ENCODE results near the gene EFL1. TPM values are rescaled to one million over a fixed set of nuclear protein-coding genes. Genes with fewer than 3 reads are reported as not detected.
A peak's percentile ranks its signal among the peaks of the same experiment; 100 is the strongest.

EFL1 gene
- polyA plus RNA-seq, 1 experiment, result 13.0 TPM

DNA sequence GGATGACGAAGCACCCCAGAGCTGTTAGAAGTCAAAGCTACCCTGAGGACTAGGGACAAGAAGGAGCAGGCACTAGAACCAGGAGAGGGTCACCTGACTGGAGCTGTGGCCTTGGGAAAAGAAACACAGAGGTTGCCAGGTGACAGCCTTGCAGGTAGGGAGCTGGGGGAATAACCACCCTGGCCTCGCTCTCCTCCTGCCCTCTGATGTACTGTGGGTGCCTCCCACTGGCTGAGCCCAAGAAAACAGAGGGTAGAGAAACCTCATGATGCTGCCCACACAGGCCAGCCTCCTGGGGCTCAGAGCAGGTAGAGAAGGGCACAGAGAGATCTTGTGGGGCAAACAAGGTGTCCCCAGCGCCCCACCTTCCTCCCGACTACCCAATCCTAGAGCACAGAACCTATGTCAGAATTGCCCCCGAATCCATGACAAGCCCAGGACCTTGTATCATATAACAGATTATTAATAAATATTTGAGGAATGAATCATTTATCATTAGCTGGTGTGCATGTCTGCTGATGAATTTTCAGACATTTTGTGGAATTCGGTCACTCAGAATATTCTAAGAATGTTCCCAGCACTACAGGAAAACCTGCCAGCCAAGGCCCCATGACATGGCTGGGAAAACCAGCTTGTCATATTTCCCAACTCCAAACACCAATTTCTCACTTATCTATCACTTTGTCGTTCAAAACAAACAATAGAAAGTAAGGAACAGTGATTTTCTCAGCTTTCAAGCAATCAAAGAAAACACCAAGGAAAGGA lies 156.9 kb downstream of the EFL1 start:
- ChIA-PET CTCF (interaction anchor here (0.5 to 8.2 kb wide), 10 partner anchors 11 to 695 kb away, joined by 3 to 52 read pairs (median 4); no protein-coding TSS in a partner anchor), POLR2A (no interaction called here)
- H3K4me3 ChIP-seq (ENCODE audit: low read depth, low read length), result no peak overlapping the region
- TF ChIP-seq, protein P1, sequence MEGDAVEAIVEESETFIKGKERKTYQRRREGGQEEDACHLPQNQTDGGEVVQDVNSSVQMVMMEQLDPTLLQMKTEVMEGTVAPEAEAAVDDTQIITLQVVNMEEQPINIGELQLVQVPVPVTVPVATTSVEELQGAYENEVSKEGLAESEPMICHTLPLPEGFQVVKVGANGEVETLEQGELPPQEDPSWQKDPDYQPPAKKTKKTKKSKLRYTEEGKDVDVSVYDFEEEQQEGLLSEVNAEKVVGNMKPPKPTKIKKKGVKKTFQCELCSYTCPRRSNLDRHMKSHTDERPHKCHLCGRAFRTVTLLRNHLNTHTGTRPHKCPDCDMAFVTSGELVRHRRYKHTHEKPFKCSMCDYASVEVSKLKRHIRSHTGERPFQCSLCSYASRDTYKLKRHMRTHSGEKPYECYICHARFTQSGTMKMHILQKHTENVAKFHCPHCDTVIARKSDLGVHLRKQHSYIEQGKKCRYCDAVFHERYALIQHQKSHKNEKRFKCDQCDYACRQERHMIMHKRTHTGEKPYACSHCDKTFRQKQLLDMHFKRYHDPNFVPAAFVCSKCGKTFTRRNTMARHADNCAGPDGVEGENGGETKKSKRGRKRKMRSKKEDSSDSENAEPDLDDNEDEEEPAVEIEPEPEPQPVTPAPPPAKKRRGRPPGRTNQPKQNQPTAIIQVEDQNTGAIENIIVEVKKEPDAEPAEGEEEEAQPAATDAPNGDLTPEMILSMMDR (IDR thresholded peaks at IDR 0.05; ENCODE audit: insufficient read depth, low read depth, low read length), result no peak
- peak; percentile 80 for DNase-seq (ENCODE audit: low read depth)
- no peaks in the 10 kb centered on the region for H3K27me3 ChIP-seq (ENCODE audit: control insufficient read depth, insufficient read depth, low read length)
- no peaks in the 10 kb centered on the region for H3K36me3 ChIP-seq (ENCODE audit: control insufficient read depth, insufficient read depth, low read length)

DNA sequence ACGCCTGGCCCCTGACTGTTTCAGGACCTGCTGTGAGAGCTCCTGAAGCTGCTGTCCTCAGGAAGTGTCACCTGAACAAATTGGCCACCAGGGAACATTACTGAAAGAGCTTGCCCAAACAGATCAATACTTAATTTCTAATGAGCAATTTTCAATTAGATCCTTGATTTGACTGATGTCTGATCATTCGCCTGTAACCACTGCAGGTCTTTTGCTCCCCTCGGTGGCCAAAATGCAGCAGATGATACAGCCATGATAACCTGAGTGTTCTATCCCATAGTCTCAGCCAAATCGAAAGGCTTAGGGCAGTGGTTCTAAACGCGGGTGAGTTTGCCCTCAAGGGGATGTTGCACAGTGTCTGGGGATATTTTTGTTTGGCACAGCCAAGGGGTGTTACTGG lies 159.1 kb downstream of the EFL1 start:
- CTCF ChIA-PET, result interaction anchor here (0.9 to 8.2 kb wide), 3 partner anchors 18 to 622 kb away, joined by 3 to 52 read pairs (median 6); no protein-coding TSS in a partner anchor
- TF ChIP-seq, protein P1 (IDR thresholded peaks at IDR 0.05; ENCODE audit: insufficient read depth, low read depth, low read length), result 0 out of 2 replicates have a peak, but pooled peaks have one; percentile 13
- Histone ChIP-seq H3K36me3 (ENCODE audit: control insufficient read depth, insufficient read depth, low read length) (no peaks in the 10 kb centered on the region), H3K4me3 (ENCODE audit: low read depth, low read length) (no peak overlapping the region), H3K27me3 (ENCODE audit: control insufficient read depth, insufficient read depth, low read length) (no peaks in the 10 kb centered on the region)
- no peak for DNase-seq (ENCODE audit: low read depth)
- POLR2A ChIA-PET, result no interaction called here

DNA sequence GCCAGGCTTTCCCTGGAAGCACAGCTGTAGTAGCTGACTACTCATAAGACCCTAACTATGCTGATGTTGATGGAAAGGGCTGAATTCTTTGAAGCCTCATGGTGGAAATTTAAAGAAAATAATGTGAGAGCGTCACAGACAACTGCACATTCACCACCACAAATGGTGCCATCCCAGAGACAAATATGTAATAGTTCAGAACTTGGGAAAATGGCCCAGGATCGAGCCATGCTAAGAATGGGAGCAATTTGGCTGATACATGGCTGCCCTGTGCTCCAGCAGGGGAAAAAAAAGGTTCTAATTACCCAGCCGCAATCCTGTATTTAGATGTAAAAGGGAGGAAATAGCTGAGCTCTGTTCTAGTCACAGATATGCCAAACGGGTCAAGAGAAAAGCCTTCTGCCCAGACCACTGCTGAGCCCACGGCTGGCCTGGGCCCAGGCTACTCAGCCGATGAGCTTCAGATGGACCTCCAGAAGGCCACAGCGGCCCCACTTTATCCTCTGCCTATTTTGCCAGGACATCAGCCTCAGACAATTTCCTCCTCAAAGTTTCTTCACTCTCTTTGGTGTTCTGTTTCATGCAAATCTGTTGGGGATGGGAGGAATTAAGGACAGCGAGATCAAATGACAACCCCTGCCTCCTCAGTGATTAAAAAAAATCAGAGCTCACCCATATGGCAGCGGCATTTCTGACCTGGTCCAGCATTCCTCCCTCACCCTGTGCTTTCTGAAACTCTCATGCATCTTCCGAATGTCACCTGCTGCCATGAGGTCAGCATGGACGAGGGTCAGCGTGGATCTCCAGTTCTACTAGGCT lies 162.2 kb downstream of the EFL1 start:
- H3K27me3 ChIP-seq (ENCODE audit: control insufficient read depth, insufficient read depth, low read length), result no peaks in the 10 kb centered on the region
- ChIA-PET CTCF (interaction anchor here (0.6 to 3.3 kb wide), 4 partner anchors 9 to 826 kb away, joined by 3 to 14 read pairs (median 3); no protein-coding TSS in a partner anchor), POLR2A (interaction anchor here (0.5 to 0.9 kb wide), 4 partner anchors 8 to 160 kb away, joined by 3 to 8 read pairs (median 5); no protein-coding TSS in a partner anchor)
- TF ChIP-seq, protein P1 (IDR thresholded peaks at IDR 0.05; ENCODE audit: insufficient read depth, low read depth, low read length), result no peak
- H3K36me3 ChIP-seq (ENCODE audit: control insufficient read depth, insufficient read depth, low read length), result no peaks in the 10 kb centered on the region
- no peak overlapping the region for H3K4me3 ChIP-seq (ENCODE audit: low read depth, low read length)
- DNase-seq (ENCODE audit: low read depth), result no peak

DNA sequence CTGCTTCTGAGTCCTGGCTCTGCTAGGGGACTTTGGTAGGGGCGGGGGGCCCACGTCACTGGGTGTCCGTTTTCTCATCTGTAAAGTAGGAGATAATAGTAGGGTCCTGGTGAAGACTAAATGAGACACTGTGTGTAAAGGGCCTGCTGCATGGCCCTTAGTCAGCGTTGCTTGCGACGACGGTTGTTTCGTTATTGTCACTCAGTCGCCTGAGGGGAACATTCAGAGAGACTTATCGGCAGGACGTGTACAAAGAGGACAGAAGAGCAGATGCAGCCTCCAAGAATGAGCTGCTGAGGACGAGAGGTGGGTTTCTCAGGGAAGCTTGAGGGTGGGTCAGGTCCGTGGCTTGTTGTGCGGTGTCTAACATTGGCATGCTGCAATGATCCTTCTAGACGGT lies 163.9 kb downstream of the EFL1 start:
- POLR2A ChIA-PET, result no interaction called here
- CTCF ChIA-PET, result interaction anchor here (3.3 kb wide), 1 partner anchor 11 kb away, joined by 14 read pairs; no protein-coding TSS in a partner anchor

More for the DNA sequence above, 163.9 kb downstream of the EFL1 start:
- no peaks in the 10 kb centered on the region for H3K27me3 ChIP-seq (ENCODE audit: control insufficient read depth, insufficient read depth, low read length)
- TF ChIP-seq, protein P1 (IDR thresholded peaks at IDR 0.05; ENCODE audit: insufficient read depth, low read depth, low read length), result no peak
- no peak for DNase-seq (ENCODE audit: low read depth)
- no peak overlapping the region for H3K4me3 ChIP-seq (ENCODE audit: low read depth, low read length)
- H3K36me3 ChIP-seq (ENCODE audit: control insufficient read depth, insufficient read depth, low read length), result no peaks in the 10 kb centered on the region

All from BJ (cell line).